ENCODE data around the gene GATA2. TPM values are rescaled to one million over a fixed set of nuclear protein-coding genes. Genes with fewer than 3 reads are reported as not detected.

Gene GATA2
- total RNA-seq, 1 donor from 2014 or later = 1.7 TPM

GRCh38 chr3:128468285-128468790 lies 24.7 kb downstream of the GATA2 start:
- H3K27me3 Mint-ChIP-seq = peaks cover 74% of the 10 kb centered on the region
- no peak for DNase-seq (ENCODE audit: low spot score, unreplicated experiment)
- no peak overlapping the region for H3K4me3 Mint-ChIP-seq (ENCODE audit: low read depth)
- H3K27ac Mint-ChIP-seq = no peak overlapping the region
- TF ChIP-seq, protein P1, sequence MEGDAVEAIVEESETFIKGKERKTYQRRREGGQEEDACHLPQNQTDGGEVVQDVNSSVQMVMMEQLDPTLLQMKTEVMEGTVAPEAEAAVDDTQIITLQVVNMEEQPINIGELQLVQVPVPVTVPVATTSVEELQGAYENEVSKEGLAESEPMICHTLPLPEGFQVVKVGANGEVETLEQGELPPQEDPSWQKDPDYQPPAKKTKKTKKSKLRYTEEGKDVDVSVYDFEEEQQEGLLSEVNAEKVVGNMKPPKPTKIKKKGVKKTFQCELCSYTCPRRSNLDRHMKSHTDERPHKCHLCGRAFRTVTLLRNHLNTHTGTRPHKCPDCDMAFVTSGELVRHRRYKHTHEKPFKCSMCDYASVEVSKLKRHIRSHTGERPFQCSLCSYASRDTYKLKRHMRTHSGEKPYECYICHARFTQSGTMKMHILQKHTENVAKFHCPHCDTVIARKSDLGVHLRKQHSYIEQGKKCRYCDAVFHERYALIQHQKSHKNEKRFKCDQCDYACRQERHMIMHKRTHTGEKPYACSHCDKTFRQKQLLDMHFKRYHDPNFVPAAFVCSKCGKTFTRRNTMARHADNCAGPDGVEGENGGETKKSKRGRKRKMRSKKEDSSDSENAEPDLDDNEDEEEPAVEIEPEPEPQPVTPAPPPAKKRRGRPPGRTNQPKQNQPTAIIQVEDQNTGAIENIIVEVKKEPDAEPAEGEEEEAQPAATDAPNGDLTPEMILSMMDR (IDR thresholded peaks at IDR 0.05; ENCODE audit: unreplicated experiment) = no peak
- H3K9me3 Mint-ChIP-seq (ENCODE audit: low read depth) = no peaks in the 10 kb centered on the region
- no peaks in the 10 kb centered on the region for H3K36me3 Mint-ChIP-seq (ENCODE audit: insufficient read depth)
- H3K4me1 Mint-ChIP-seq (ENCODE audit: low read depth) = no peaks in the 10 kb centered on the region

DNA sequence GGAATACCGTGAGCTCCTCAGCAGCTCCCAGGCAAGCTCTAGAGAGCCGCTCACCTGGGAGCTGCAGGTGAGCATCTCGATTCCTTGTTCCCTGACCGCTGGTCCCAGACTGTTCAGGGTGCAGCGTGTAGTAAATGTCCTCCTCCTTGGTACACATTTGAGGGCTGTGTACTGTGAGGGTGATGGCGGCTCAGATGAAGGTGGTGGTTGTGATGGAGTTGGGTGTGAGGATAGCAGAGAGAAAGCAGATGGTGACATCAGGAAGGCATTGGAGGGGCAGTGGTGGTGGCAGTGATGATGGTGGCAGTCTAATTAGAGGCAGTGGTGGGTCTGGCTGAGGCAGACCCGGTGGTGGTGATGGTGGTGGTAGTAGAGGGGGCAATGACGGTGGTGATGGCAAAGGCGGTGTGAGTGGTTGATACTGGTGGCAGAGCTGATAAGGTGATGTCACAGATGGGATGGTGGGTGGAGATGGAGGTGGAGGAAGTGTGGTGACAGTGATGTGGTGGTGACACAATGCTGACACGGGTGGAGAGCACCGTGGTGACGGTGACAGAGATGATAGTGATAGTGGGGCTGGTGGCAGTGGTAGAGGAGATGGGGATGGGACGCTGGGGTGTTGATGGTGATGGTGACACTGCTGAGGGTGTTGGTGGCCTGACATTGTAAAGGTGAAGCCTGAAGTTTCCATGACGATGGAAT lies 26.0 kb downstream of the GATA2 start, which contains the start of gene DNAJB8:
TSS of gene DNAJB8 (minus strand) at position 51 of the 702 bp plus-strand sequence. CDS start 3,645 bp downstream, outside the sequence.
- Mint-ChIP-seq H3K9me3 (ENCODE audit: low read depth) (no peaks in the 10 kb centered on the region), H3K27me3 (peaks cover 63% of the 10 kb centered on the region), H3K27ac (no peak within 1 kb of the TSS), H3K36me3 (ENCODE audit: insufficient read depth) (no peaks in the 10 kb centered on the region), H3K4me3 (ENCODE audit: low read depth) (no peak within 1 kb of the TSS), H3K4me1 (ENCODE audit: low read depth) (no peaks in the 10 kb centered on the region)
- no peak for DNase-seq (ENCODE audit: low spot score, unreplicated experiment)
- TF ChIP-seq, protein P1 (IDR thresholded peaks at IDR 0.05; ENCODE audit: unreplicated experiment) = no peak

DNA sequence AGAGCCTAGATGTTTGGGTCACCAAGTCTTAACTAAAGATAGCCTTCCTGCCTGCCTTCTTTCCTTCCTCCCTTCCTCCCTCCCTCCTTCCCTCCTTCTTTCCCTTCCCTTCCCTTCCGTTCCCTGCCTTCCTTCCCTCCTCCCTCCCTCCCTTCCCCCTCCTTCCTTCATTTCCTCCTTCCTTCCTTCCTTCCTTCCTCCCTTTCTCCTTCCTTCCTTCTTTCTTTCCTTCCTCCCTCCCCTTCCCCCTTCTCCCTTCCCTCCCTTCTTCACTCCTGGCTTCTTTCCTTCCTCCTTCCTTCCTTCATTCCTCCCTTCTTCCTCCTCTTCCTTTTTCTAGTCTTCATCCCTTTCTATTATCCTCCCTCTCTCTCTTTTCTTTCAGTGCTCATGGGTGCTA lies 28.3 kb downstream of the GATA2 start:
- H3K9me3 Mint-ChIP-seq (ENCODE audit: low read depth) = no peaks in the 10 kb centered on the region
- no peaks in the 10 kb centered on the region for H3K4me1 Mint-ChIP-seq (ENCODE audit: low read depth)
- H3K4me3 Mint-ChIP-seq (ENCODE audit: low read depth) = no peak overlapping the region
- no peaks in the 10 kb centered on the region for H3K36me3 Mint-ChIP-seq (ENCODE audit: insufficient read depth)
- H3K27me3 Mint-ChIP-seq = peaks cover 58% of the 10 kb centered on the region
- TF ChIP-seq, protein P1 (IDR thresholded peaks at IDR 0.05; ENCODE audit: unreplicated experiment) = no peak
- H3K27ac Mint-ChIP-seq = no peak overlapping the region
- no peak for DNase-seq (ENCODE audit: low spot score, unreplicated experiment)

DNA sequence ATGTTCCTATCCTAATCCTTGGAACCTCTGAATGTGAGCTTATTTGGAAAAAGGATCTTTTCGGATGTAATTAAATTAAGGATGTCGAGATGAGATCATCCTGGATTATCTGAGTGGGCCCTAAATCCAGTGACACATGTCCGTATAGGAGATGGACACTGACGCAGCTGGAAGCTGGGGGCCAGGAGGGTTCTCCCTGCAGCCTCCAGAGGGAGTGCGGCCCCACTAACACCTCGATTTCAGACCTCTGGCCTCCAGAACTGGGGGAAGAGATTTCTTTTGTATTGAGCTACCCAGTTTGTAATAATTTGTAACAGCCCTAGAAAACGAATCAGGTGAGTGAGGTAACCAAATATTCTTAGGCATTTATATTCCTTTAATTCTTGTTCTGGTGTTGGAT lies 28.8 kb downstream of the GATA2 start:
- DNase-seq (ENCODE audit: low spot score, unreplicated experiment) = no peak
- no peak overlapping the region for H3K4me3 Mint-ChIP-seq (ENCODE audit: low read depth)
- peaks cover 63% of the 10 kb centered on the region for H3K27me3 Mint-ChIP-seq
- H3K9me3 Mint-ChIP-seq (ENCODE audit: low read depth) = no peaks in the 10 kb centered on the region
- no peaks in the 10 kb centered on the region for H3K4me1 Mint-ChIP-seq (ENCODE audit: low read depth)
- H3K27ac Mint-ChIP-seq = no peak overlapping the region
- TF ChIP-seq, protein P1 (IDR thresholded peaks at IDR 0.05; ENCODE audit: unreplicated experiment) = no peak
- H3K36me3 Mint-ChIP-seq (ENCODE audit: insufficient read depth) = no peaks in the 10 kb centered on the region

DNA sequence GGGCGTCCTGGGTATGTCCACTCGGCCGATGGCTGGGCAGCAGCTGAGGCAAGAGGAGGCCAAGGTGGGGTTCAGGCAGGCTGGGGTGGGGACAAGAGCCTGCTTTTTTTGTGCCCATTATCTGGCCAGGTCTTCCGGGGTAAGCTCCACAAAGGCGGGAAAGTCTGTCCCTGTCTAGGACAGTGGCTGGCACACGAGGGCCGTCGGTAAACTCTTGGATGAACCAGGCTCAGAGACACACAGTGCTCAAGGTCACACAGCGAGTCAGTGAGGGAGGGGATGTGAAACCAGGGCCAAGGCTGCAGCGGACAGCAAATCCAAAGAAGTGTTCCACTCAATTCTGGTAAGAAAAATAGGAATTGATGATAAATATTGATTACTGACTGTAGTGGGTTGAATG lies 29.2 kb downstream of the GATA2 start:
- Mint-ChIP-seq H3K27me3 (peaks cover 64% of the 10 kb centered on the region), H3K27ac (no peak overlapping the region), H3K4me1 (ENCODE audit: low read depth) (no peaks in the 10 kb centered on the region), H3K4me3 (ENCODE audit: low read depth) (no peak overlapping the region), H3K9me3 (ENCODE audit: low read depth) (no peaks in the 10 kb centered on the region), H3K36me3 (ENCODE audit: insufficient read depth) (no peaks in the 10 kb centered on the region)
- TF ChIP-seq, protein P1 (IDR thresholded peaks at IDR 0.05; ENCODE audit: unreplicated experiment) = no peak
- DNase-seq (ENCODE audit: low spot score, unreplicated experiment) = no peak

All from progenitor cell of endocrine pancreas (in vitro differentiated cells).